Raji (cell line): ENCODE data around the gene GNGT1.

ENCODE experiments used
- POLR2A ChIP-seq: IDR thresholded peaks from 2 replicates; pipeline ENCODE4 v1.6.1; 2011; ENCODE audit warnings: low read depth, low read length, control low read depth; ENCODE audit not compliant: insufficient read depth

GNGT1 gene

DNA sequence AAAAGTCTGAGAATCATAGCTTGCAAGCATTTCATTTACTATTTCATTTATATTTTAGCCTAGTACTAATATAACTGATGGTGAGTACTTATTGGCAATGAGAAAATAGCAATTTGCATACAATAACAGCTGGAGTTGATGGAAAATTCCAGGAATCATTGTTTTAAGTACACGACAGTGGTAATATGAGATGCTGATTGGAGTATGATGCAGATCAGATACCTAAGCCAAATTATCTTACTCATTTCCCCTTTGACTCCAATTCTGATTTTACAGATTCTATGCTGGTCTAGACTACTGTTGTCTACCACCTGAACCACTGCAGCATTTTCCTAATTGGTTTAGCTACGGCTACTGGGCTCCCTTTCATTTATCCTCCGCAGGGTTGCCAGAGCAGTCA lies 51.8 kb downstream of the GNGT1 start:
- no peak for TF ChIP-seq POLR2A

DNA sequence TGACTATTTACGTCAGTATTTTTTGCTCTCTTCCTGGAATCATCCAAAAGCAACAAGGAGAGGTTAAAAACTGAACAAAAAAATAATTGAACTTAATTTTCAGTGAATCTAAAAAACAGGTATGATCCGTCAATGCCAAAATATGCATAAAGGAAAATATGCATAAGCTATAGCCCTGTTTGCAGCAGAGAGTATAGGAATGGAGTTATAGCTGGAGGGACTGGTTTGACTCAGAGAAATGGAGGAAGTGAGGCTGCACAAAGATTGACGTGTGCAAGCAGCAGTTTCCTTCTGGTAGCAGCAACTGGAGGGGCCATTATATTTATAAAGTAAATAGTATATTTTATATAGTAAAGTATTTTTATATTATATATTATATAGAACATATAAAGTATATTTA lies 52.3 kb downstream of the GNGT1 start:
- no peak for TF ChIP-seq POLR2A
